ENCODE data around the gene OTULIN. TPM values are rescaled to one million over a fixed set of nuclear protein-coding genes. Genes with fewer than 3 reads are reported as not detected.

Gene OTULIN
- total and polyA plus RNA-seq, 2 experiments from 2014 or later: 24.3 to 43.9 TPM

DNA sequence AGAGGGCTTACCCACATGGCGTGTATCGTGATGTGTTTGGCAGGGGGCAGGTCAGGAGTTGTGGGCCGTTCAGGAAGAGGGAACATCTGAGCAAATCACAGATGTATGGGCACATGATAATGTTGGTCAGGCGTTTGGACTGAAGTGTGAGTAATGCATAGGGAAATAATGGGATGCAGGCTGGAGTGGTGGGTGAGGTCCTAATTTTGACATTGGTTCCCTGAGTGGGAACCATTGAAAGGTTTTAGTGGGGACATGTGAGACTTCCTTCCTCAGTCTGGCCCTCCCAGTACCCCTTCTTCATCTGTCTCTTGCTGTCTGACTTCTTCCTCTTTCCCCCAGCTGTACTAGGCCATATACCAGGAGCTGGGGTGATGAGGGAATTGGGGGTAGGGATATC is 7.6 kb downstream of the OTULIN start (continued):
- TF ChIP-seq, protein P1, sequence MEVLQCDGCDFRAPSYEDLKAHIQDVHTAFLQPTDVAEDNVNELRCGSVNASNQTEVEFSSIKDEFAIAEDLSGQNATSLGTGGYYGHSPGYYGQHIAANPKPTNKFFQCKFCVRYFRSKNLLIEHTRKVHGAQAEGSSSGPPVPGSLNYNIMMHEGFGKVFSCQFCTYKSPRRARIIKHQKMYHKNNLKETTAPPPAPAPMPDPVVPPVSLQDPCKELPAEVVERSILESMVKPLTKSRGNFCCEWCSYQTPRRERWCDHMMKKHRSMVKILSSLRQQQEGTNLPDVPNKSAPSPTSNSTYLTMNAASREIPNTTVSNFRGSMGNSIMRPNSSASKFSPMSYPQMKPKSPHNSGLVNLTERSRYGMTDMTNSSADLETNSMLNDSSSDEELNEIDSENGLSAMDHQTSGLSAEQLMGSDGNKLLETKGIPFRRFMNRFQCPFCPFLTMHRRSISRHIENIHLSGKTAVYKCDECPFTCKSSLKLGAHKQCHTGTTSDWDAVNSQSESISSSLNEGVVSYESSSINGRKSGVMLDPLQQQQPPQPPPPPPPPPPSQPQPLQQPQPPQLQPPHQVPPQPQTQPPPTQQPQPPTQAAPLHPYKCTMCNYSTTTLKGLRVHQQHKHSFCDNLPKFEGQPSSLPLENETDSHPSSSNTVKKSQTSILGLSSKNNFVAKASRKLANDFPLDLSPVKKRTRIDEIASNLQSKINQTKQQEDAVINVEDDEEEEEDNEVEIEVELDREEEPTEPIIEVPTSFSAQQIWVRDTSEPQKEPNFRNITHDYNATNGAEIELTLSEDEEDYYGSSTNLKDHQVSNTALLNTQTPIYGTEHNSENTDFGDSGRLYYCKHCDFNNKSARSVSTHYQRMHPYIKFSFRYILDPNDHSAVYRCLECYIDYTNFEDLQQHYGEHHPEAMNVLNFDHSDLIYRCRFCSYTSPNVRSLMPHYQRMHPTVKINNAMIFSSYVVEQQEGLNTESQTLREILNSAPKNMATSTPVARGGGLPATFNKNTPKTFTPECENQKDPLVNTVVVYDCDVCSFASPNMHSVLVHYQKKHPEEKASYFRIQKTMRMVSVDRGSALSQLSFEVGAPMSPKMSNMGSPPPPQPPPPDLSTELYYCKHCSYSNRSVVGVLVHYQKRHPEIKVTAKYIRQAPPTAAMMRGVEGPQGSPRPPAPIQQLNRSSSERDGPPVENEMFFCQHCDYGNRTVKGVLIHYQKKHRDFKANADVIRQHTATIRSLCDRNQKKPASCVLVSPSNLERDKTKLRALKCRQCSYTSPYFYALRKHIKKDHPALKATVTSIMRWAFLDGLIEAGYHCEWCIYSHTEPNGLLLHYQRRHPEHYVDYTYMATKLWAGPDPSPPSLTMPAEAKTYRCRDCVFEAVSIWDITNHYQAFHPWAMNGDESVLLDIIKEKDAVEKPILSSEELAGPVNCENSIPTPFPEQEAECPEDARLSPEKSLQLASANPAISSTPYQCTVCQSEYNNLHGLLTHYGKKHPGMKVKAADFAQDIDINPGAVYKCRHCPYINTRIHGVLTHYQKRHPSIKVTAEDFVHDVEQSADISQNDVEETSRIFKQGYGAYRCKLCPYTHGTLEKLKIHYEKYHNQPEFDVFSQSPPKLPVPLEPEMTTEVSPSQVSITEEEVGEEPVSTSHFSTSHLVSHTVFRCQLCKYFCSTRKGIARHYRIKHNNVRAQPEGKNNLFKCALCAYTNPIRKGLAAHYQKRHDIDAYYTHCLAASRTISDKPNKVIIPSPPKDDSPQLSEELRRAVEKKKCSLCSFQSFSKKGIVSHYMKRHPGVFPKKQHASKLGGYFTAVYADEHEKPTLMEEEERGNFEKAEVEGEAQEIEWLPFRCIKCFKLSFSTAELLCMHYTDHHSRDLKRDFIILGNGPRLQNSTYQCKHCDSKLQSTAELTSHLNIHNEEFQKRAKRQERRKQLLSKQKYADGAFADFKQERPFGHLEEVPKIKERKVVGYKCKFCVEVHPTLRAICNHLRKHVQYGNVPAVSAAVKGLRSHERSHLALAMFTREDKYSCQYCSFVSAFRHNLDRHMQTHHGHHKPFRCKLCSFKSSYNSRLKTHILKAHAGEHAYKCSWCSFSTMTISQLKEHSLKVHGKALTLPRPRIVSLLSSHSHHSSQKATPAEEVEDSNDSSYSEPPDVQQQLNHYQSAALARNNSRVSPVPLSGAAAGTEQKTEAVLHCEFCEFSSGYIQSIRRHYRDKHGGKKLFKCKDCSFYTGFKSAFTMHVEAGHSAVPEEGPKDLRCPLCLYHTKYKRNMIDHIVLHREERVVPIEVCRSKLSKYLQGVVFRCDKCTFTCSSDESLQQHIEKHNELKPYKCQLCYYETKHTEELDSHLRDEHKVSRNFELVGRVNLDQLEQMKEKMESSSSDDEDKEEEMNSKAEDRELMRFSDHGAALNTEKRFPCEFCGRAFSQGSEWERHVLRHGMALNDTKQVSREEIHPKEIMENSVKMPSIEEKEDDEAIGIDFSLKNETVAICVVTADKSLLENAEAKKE (CRISPR knock-in tag; IDR thresholded peaks at IDR 0.05): no peak
- TF ChIP-seq, protein P2, sequence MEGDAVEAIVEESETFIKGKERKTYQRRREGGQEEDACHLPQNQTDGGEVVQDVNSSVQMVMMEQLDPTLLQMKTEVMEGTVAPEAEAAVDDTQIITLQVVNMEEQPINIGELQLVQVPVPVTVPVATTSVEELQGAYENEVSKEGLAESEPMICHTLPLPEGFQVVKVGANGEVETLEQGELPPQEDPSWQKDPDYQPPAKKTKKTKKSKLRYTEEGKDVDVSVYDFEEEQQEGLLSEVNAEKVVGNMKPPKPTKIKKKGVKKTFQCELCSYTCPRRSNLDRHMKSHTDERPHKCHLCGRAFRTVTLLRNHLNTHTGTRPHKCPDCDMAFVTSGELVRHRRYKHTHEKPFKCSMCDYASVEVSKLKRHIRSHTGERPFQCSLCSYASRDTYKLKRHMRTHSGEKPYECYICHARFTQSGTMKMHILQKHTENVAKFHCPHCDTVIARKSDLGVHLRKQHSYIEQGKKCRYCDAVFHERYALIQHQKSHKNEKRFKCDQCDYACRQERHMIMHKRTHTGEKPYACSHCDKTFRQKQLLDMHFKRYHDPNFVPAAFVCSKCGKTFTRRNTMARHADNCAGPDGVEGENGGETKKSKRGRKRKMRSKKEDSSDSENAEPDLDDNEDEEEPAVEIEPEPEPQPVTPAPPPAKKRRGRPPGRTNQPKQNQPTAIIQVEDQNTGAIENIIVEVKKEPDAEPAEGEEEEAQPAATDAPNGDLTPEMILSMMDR (conservative IDR thresholded peaks at IDR 0.05; ENCODE audit: low read depth in 2 of 2): no peak
- no peak for TF ChIP-seq CREB1 (CRISPR knock-in tag; IDR thresholded peaks at IDR 0.05; ENCODE audit: low read depth)
- TF ChIP-seq, protein P3, sequence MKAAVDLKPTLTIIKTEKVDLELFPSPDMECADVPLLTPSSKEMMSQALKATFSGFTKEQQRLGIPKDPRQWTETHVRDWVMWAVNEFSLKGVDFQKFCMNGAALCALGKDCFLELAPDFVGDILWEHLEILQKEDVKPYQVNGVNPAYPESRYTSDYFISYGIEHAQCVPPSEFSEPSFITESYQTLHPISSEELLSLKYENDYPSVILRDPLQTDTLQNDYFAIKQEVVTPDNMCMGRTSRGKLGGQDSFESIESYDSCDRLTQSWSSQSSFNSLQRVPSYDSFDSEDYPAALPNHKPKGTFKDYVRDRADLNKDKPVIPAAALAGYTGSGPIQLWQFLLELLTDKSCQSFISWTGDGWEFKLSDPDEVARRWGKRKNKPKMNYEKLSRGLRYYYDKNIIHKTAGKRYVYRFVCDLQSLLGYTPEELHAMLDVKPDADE (IDR thresholded peaks at IDR 0.05): no peak
- TF ChIP-seq, protein P4, sequence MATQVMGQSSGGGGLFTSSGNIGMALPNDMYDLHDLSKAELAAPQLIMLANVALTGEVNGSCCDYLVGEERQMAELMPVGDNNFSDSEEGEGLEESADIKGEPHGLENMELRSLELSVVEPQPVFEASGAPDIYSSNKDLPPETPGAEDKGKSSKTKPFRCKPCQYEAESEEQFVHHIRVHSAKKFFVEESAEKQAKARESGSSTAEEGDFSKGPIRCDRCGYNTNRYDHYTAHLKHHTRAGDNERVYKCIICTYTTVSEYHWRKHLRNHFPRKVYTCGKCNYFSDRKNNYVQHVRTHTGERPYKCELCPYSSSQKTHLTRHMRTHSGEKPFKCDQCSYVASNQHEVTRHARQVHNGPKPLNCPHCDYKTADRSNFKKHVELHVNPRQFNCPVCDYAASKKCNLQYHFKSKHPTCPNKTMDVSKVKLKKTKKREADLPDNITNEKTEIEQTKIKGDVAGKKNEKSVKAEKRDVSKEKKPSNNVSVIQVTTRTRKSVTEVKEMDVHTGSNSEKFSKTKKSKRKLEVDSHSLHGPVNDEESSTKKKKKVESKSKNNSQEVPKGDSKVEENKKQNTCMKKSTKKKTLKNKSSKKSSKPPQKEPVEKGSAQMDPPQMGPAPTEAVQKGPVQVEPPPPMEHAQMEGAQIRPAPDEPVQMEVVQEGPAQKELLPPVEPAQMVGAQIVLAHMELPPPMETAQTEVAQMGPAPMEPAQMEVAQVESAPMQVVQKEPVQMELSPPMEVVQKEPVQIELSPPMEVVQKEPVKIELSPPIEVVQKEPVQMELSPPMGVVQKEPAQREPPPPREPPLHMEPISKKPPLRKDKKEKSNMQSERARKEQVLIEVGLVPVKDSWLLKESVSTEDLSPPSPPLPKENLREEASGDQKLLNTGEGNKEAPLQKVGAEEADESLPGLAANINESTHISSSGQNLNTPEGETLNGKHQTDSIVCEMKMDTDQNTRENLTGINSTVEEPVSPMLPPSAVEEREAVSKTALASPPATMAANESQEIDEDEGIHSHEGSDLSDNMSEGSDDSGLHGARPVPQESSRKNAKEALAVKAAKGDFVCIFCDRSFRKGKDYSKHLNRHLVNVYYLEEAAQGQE (IDR thresholded peaks at IDR 0.05; ENCODE audit: unreplicated experiment): no peak

Measured in GM23338 (cell line).